ENCODE measurements around the gene SCLY.

Gene SCLY

DNA sequence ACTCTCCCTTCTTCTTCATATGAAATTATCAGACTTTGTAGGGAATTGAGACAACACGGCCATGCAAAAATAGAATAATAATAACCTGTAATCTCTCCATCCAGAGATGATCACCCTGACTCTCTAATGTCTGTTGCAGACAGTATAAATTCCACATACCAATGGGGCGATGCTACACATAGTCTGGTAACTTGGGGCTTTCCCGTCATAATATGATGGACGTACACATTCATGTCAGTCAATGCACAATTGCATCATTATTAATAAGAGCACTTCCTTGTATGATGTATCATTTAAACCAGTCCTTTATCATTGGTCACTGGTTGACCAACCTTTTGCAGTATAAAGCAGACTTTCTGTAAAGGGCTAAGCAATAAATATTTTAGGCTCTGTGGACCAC lies 39.5 kb upstream of the SCLY start:
- peaks cover 2% of the 10 kb centered on the region for H4K20me1 ChIP-seq (ENCODE audit: insufficient read depth, low read length, poor library complexity, severe bottlenecking)
- TF ChIP-seq EZH2phosphoT487 (IDR thresholded peaks at IDR 0.05; ENCODE audit: borderline replicate concordance) = no peak
- TF ChIP-seq, protein P1, sequence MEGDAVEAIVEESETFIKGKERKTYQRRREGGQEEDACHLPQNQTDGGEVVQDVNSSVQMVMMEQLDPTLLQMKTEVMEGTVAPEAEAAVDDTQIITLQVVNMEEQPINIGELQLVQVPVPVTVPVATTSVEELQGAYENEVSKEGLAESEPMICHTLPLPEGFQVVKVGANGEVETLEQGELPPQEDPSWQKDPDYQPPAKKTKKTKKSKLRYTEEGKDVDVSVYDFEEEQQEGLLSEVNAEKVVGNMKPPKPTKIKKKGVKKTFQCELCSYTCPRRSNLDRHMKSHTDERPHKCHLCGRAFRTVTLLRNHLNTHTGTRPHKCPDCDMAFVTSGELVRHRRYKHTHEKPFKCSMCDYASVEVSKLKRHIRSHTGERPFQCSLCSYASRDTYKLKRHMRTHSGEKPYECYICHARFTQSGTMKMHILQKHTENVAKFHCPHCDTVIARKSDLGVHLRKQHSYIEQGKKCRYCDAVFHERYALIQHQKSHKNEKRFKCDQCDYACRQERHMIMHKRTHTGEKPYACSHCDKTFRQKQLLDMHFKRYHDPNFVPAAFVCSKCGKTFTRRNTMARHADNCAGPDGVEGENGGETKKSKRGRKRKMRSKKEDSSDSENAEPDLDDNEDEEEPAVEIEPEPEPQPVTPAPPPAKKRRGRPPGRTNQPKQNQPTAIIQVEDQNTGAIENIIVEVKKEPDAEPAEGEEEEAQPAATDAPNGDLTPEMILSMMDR (conservative IDR thresholded peaks at IDR 0.05; ENCODE audit: low read length) = no peak

DNA sequence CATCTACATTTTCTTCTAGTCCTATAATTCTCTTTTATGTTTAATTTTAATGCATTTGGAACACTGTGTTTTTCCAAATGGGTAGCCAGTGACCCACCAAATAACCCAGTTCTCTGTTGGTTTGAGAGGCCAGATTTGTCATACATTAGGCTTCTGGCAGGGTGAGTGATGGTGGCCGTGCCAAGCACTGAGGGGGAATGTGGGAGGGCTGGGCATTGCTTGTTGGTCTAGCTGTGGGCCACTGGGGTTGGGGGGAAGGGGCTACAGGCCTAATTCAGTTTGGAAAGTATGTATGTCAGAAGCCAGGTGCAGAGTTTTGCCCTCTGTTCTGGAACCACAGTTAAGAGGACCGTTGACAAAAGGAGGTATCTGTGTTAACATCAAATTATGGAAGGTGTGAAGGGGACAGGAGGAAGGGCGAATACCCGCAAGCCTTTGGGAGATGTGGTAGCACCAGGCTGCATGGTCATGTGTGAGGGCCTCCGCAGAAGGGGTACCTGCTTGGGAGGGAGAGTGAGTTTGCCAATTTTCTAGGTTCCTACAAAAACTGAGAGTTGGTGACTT lies 38.1 kb upstream of the SCLY start:
- Histone ChIP-seq H3K9me2 (replicated peaks; ENCODE audit: low read depth, low read length) (no peaks in the 10 kb centered on the region), H3K9ac (ENCODE audit: low read depth, low read length, poor library complexity, severe bottlenecking) (no peak overlapping the region), H3K4me1 (ENCODE audit: insufficient read depth, low read length, poor library complexity, severe bottlenecking) (peaks cover 8% of the 10 kb centered on the region), H3K79me2 (ENCODE audit: insufficient read depth, low read length) (peaks cover 12% of the 10 kb centered on the region), H2AFZ (ENCODE audit: low read length) (no peak overlapping the region), H3K4me2 (ENCODE audit: low read depth, low read length, poor library complexity, severe bottlenecking) (no peak overlapping the region), H3K4me3 (ENCODE audit: low read length, poor library complexity, severe bottlenecking) (no peak overlapping the region), H3K27me3 (ENCODE audit: insufficient read depth, low read length, poor library complexity, severe bottlenecking) (no peaks in the 10 kb centered on the region), H4K20me1 (ENCODE audit: insufficient read depth, low read length, poor library complexity, severe bottlenecking) (no peaks in the 10 kb centered on the region), H3K9me3 (ENCODE audit: insufficient read depth, low read depth, low read length) (no peaks in the 10 kb centered on the region), H3F3A (ENCODE audit: low read depth) (no peaks in the 10 kb centered on the region), H3K36me3 (ENCODE audit: insufficient read depth, low read length) (peaks cover 50% of the 10 kb centered on the region; the same call in 1 of the 2 replicates)
- no peak for TF ChIP-seq EZH2phosphoT487 (IDR thresholded peaks at IDR 0.05; ENCODE audit: borderline replicate concordance)
- TF ChIP-seq, protein P1 (conservative IDR thresholded peaks at IDR 0.05; ENCODE audit: low read length) = no peak

More for the DNA sequence above, 39.5 kb upstream of the SCLY start:
- Histone ChIP-seq H3K36me3 (ENCODE audit: insufficient read depth, low read length) (peaks cover 49% of the 10 kb centered on the region; the same call in 1 of the 2 replicates), H3F3A (ENCODE audit: low read depth) (no peaks in the 10 kb centered on the region), H3K9me2 (replicated peaks; ENCODE audit: low read depth, low read length) (no peaks in the 10 kb centered on the region), H3K9ac (ENCODE audit: low read depth, low read length, poor library complexity, severe bottlenecking) (no peak overlapping the region), H3K79me2 (ENCODE audit: insufficient read depth, low read length) (peaks cover 12% of the 10 kb centered on the region), H3K4me1 (ENCODE audit: insufficient read depth, low read length, poor library complexity, severe bottlenecking) (peaks cover 8% of the 10 kb centered on the region), H3K27me3 (ENCODE audit: insufficient read depth, low read length, poor library complexity, severe bottlenecking) (no peaks in the 10 kb centered on the region), H3K4me3 (ENCODE audit: low read length, poor library complexity, severe bottlenecking) (no peak overlapping the region), H3K4me2 (ENCODE audit: low read depth, low read length, poor library complexity, severe bottlenecking) (no peak overlapping the region), H3K9me3 (ENCODE audit: insufficient read depth, low read depth, low read length) (no peaks in the 10 kb centered on the region), H2AFZ (ENCODE audit: low read length) (no peak overlapping the region)

DNA sequence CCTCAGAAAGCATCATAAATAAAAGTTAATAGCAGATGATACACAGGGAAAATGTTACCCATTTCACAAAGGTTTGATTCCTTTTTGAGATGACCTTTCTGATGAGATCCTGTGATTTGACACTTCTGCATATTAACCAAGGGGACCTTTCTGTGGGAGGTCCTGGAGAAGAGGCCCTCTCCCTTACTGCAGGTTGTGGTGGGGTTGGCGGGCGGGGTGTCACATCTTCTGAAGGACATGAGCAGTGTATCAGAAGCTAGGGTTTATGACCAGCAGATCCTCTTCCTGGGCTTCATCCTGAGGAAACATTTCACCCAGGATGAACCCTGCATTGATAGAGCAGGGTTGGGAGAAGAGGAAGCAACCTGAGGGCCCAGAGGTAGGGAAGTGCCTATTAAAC lies 37.2 kb upstream of the SCLY start:
- H3K9me3 ChIP-seq (ENCODE audit: insufficient read depth, low read depth, low read length) = no peaks in the 10 kb centered on the region
- H3K27me3 ChIP-seq (ENCODE audit: insufficient read depth, low read length, poor library complexity, severe bottlenecking) = no peaks in the 10 kb centered on the region
- H3K9ac ChIP-seq (ENCODE audit: low read depth, low read length, poor library complexity, severe bottlenecking) = no peak overlapping the region
- H3K79me2 ChIP-seq (ENCODE audit: insufficient read depth, low read length) = peaks cover 12% of the 10 kb centered on the region
- H3K36me3 ChIP-seq (ENCODE audit: insufficient read depth, low read length) = peaks cover 43% of the 10 kb centered on the region; the same call in 1 of the 2 replicates
- no peak overlapping the region for H3K4me2 ChIP-seq (ENCODE audit: low read depth, low read length, poor library complexity, severe bottlenecking)
- no peaks in the 10 kb centered on the region for H3F3A ChIP-seq (ENCODE audit: low read depth)
- TF ChIP-seq EZH2phosphoT487 (IDR thresholded peaks at IDR 0.05; ENCODE audit: borderline replicate concordance) = no peak
- no peak overlapping the region for H2AFZ ChIP-seq (ENCODE audit: low read length)
- H3K9me2 ChIP-seq (replicated peaks; ENCODE audit: low read depth, low read length) = no peaks in the 10 kb centered on the region
- peaks cover 7% of the 10 kb centered on the region for H3K4me1 ChIP-seq (ENCODE audit: insufficient read depth, low read length, poor library complexity, severe bottlenecking)
- no peaks in the 10 kb centered on the region for H4K20me1 ChIP-seq (ENCODE audit: insufficient read depth, low read length, poor library complexity, severe bottlenecking)
- H3K4me3 ChIP-seq (ENCODE audit: low read length, poor library complexity, severe bottlenecking) = no peak overlapping the region

DNA sequence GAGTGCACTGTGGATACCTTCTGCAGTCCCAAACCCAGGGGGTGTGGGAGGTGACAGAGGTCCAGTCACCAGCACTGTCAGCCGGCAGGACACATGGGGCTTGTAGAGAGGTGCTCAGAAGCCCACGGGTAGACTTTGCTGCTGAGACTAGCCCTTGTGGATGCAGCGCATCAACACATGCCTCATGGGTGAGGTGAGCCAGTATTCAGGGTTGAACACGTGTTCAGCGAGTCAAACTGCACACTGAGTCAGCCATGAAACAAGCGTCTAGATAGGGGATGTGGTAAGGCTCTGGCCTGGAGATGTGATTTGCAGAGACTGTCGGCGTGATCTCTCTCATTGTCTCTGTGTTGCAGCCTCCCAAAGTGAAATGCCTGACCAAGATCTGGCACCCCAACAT lies 35.8 kb upstream of the SCLY start:
- Histone ChIP-seq H3K4me2 (ENCODE audit: low read depth, low read length, poor library complexity, severe bottlenecking) (no peak overlapping the region), H3K9me3 (ENCODE audit: insufficient read depth, low read depth, low read length) (no peaks in the 10 kb centered on the region), H3K36me3 (ENCODE audit: insufficient read depth, low read length) (peaks cover 36% of the 10 kb centered on the region; the same call in 1 of the 2 replicates), H2AFZ (ENCODE audit: low read length) (no peak overlapping the region), H3F3A (ENCODE audit: low read depth) (no peaks in the 10 kb centered on the region), H3K27me3 (ENCODE audit: insufficient read depth, low read length, poor library complexity, severe bottlenecking) (no peaks in the 10 kb centered on the region), H4K20me1 (ENCODE audit: insufficient read depth, low read length, poor library complexity, severe bottlenecking) (no peaks in the 10 kb centered on the region), H3K9me2 (replicated peaks; ENCODE audit: low read depth, low read length) (no peaks in the 10 kb centered on the region), H3K9ac (ENCODE audit: low read depth, low read length, poor library complexity, severe bottlenecking) (no peak overlapping the region), H3K4me3 (ENCODE audit: low read length, poor library complexity, severe bottlenecking) (no peak overlapping the region), H3K79me2 (ENCODE audit: insufficient read depth, low read length) (peaks cover 12% of the 10 kb centered on the region), H3K4me1 (ENCODE audit: insufficient read depth, low read length, poor library complexity, severe bottlenecking) (no peaks in the 10 kb centered on the region)
- TF ChIP-seq EZH2phosphoT487 (IDR thresholded peaks at IDR 0.05; ENCODE audit: borderline replicate concordance) = no peak
- TF ChIP-seq, protein P1 (conservative IDR thresholded peaks at IDR 0.05; ENCODE audit: low read length) = no peak
